OCI-LY3 (cell line): ENCODE data around the gene EML4.

Source experiments
- EZH2phosphoT487 ChIP-seq: fragments of 200-600 bp; shearing (Covaris generic); IDR thresholded peaks from 2 replicates; pipeline ENCODE4 v1.6.1; 2018; ENCODE audit warnings: antibody characterized with exemption, mixed run types, low read depth
- TF ChIP-seq, protein P1 (sequence below): fragments of 200-600, 300-600 bp; sonication (generic); IDR thresholded peaks from 2 replicates; pipeline ENCODE4 v1.5.1; 2014; ENCODE audit warnings: antibody characterized with exemption, low read length, low read depth

GRCh38 chr2:42186945-42187632, 17.9 kb downstream of the EML4 start:
- TF ChIP-seq, protein P1, sequence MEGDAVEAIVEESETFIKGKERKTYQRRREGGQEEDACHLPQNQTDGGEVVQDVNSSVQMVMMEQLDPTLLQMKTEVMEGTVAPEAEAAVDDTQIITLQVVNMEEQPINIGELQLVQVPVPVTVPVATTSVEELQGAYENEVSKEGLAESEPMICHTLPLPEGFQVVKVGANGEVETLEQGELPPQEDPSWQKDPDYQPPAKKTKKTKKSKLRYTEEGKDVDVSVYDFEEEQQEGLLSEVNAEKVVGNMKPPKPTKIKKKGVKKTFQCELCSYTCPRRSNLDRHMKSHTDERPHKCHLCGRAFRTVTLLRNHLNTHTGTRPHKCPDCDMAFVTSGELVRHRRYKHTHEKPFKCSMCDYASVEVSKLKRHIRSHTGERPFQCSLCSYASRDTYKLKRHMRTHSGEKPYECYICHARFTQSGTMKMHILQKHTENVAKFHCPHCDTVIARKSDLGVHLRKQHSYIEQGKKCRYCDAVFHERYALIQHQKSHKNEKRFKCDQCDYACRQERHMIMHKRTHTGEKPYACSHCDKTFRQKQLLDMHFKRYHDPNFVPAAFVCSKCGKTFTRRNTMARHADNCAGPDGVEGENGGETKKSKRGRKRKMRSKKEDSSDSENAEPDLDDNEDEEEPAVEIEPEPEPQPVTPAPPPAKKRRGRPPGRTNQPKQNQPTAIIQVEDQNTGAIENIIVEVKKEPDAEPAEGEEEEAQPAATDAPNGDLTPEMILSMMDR, result no peak
- no peak for TF ChIP-seq EZH2phosphoT487
